Adrenal gland (tissue), 12 donors: ENCODE results near the gene IFITM1. TPM values are rescaled to one million over a fixed set of nuclear protein-coding genes. Genes with fewer than 3 reads are reported as not detected.
"Not testable (repeated sequence)": the region's sequence is repeated elsewhere in the genome, so short reads cannot be mapped to it uniquely, and the experiment has no call there.

Experiments used
- DNase-seq, 7 donors: peaks; one replicate each; pipeline ENCODE4 v3.0.0-alpha.2; 2019 to 2020
- H3K27ac ChIP-seq, 5 donors: fragments of 200-600 bp; sonication (generic) in 4 of 5; 1 replicate in 3 of 5; 2 replicates in 2 of 5; pipeline versions ENCODE4 v1.5.1 to v1.8.0; 2016 to 2020; ENCODE audit warnings: mild to moderate bottlenecking in 1 of 5
- H3K27me3 ChIP-seq: fragments of 200-600 bp; 2 replicates; pipeline ENCODE4 v1.8.0; 2021
- H3K36me3 ChIP-seq, 2 donors: fragments of 200-600 bp; replicated peaks in 1 of 2; 1 replicate in 1 of 2; 2 replicates in 1 of 2; pipeline versions ENCODE4 v1.5.1 to v1.8.0; 2018 to 2022
- H3K4me1 ChIP-seq, 2 donors: fragments of 200-600 bp; replicated peaks in 1 of 2; 1 replicate in 1 of 2; 2 replicates in 1 of 2; pipeline versions ENCODE4 v1.5.1 to v1.8.0; 2018 to 2021
- H3K4me3 ChIP-seq, 4 donors: fragments of 200-600 bp; sonication (generic) in 3 of 4; one replicate each; pipeline ENCODE4 v1.5.1; 2016 to 2018
- H3K9me3 ChIP-seq, 3 donors: fragments of 200-600 bp; sonication (generic) in 1 of 3; replicated peaks in 1 of 3; 1 replicate in 2 of 3; 2 replicates in 1 of 3; pipeline versions ENCODE4 v1.5.1 to v1.8.0; 2016 to 2021
- POLR2A ChIP-seq, 2 donors: fragments of 450-650 bp; IDR thresholded peaks; one replicate each; pipeline ENCODE4 v1.6.1; 2017; ENCODE audit warnings: antibody characterized with exemption in 2 of 2, mild to moderate bottlenecking in 2 of 2, moderate library complexity in 1 of 2
- WGBS, 4 donors: extraction: QIAGEN DNeasy Blood & Tissue Kit in 2 of 4; methylation state at CpG; one replicate each; pipeline versions ENCODE4 v1.1.5 to v1.1.7; 2013 to 2017; 5-methylcytosine and 5-hydroxymethylcytosine counted together
- intact Hi-C, 2 donors: fragments of 100-400 bp; cut with DNase I; formaldehyde crosslinking; loops; one replicate each; pipeline versions ENCODE4 v1.14.1 to v1.15.0; 2022 to 2023
- polyA plus RNA-seq, 3 donors: library from polyadenylated mRNA; stranded (reverse); fragments of 200-250 nt in 2 of 3; fragments of 350-450 nt in 1 of 3; fragmentation: Illumina TruSeq in 1 of 3; extraction: RNeasy Lipid Tissue Mini Kit (QIAGEN cat#74804) in 1 of 3; gene quantifications; one replicate each; pipeline ENCODE4 v1.2.3, GENCODE V29; 2013 to 2014
- total RNA-seq, 9 donors: library from RNA; depleted of rRNA in 4 of 9; stranded (reverse); fragments of >200 nt in 4 of 9; fragments of 120-200 nt in 1 of 9; fragmentation: NEBNext Ultra II Directional in 1 of 9; extraction: Animal tissue kit (Norgen Biotek cat#: 25700) in 1 of 9; gene quantifications; one replicate each; pipeline versions ENCODE4 v1.1.0 to v1.2.4, GENCODE V29; 2013 to 2023
- TF ChIP-seq, protein P1 (sequence below), 6 experiments: fragments of 450-650 bp in 4 of 6; fragments of 200-600 bp in 2 of 6; sonication (generic) in 1 of 6; IDR thresholded peaks; 1 replicate in 5 of 6; 2 replicates in 1 of 6; pipeline versions ENCODE4 v1.5.1 to v1.8.0; 2016 to 2021; ENCODE audit warnings: antibody characterized with exemption in 6 of 6, mild to moderate bottlenecking in 2 of 6, moderate library complexity in 1 of 6
- donor health status: healthy with polysubstance abuse.
- donor health status: Bipolar disorder and iron deficiency.
- donor health status: DM: yes; HTN: yes; CAD: no.
- donor health status: DM: no; HTN: no; CAD: no.
- donor health status: DM: no; HTN: no; CAD: no.
- donor health status: DM: yes; HTN: yes; CAD: no.

IFITM1 gene
- total and polyA plus RNA-seq, 12 donors: 12.1 to 360 (median 85.3) TPM

- no peak for DNase-seq
- intact Hi-C loops: no loop called here
- no peaks in the 10 kb centered on the region for H3K36me3 ChIP-seq
- no peaks in the 10 kb centered on the region for H3K27me3 ChIP-seq
- no peaks in the 10 kb centered on the region for H3K9me3 ChIP-seq
- TF ChIP-seq, protein P1, sequence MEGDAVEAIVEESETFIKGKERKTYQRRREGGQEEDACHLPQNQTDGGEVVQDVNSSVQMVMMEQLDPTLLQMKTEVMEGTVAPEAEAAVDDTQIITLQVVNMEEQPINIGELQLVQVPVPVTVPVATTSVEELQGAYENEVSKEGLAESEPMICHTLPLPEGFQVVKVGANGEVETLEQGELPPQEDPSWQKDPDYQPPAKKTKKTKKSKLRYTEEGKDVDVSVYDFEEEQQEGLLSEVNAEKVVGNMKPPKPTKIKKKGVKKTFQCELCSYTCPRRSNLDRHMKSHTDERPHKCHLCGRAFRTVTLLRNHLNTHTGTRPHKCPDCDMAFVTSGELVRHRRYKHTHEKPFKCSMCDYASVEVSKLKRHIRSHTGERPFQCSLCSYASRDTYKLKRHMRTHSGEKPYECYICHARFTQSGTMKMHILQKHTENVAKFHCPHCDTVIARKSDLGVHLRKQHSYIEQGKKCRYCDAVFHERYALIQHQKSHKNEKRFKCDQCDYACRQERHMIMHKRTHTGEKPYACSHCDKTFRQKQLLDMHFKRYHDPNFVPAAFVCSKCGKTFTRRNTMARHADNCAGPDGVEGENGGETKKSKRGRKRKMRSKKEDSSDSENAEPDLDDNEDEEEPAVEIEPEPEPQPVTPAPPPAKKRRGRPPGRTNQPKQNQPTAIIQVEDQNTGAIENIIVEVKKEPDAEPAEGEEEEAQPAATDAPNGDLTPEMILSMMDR (IDR thresholded peaks at IDR 0.05): no peak
- no peak for TF ChIP-seq POLR2A (IDR thresholded peaks at IDR 0.05)
- no peak overlapping the region for H3K4me3 ChIP-seq
- no peak overlapping the region for H3K27ac ChIP-seq
- H3K4me1 ChIP-seq: peaks cover 14 to 26% of the 10 kb centered on the region in 2 donors
- 92 to 96% (median 95%) methylated on average over 10 to 13 of the region's 13 CpGs for WGBS, 4 donors
These were observed 14.2 kb downstream of the IFITM1 start for GRCh38 chr11:328012-328411.

- intact Hi-C loops, H3K36me3 ChIP-seq, H3K9me3 ChIP-seq, DNase-seq, H3K27ac ChIP-seq, H3K4me3 ChIP-seq, H3K27me3 ChIP-seq: not testable (repeated sequence)
- WGBS, 4 donors: 87 to 92% (median 89%) methylated on average over 15 of the region's 15 CpGs
- H3K4me1 ChIP-seq: peaks cover 14 to 26% of the 10 kb centered on the region in 2 donors
These were observed 14.8 kb downstream of the IFITM1 start for GRCh38 chr11:328516-329100.

- TF ChIP-seq POLR2A (IDR thresholded peaks at IDR 0.05): no peak
- TF ChIP-seq, protein P1 (IDR thresholded peaks at IDR 0.05): no peak
- H3K27me3 ChIP-seq: no peaks in the 10 kb centered on the region
- DNase-seq: no peak
- H3K9me3 ChIP-seq: no peaks in the 10 kb centered on the region
- WGBS, 4 donors: 81 to 94% (median 85%) methylated on average over 1 to 2 of the region's 2 CpGs
- H3K27ac ChIP-seq: no peak overlapping the region
- H3K4me3 ChIP-seq: no peak overlapping the region
- intact Hi-C loops: no loop called here
- peaks cover 14 to 26% of the 10 kb centered on the region in 2 donors for H3K4me1 ChIP-seq
- H3K36me3 ChIP-seq: no peaks in the 10 kb centered on the region
These were observed 16.0 kb downstream of the IFITM1 start for GRCh38 chr11:329886-330253.

- intact Hi-C loops: no loop called here
- DNase-seq: no peak
- H3K9me3 ChIP-seq: no peaks in the 10 kb centered on the region
- TF ChIP-seq POLR2A (IDR thresholded peaks at IDR 0.05): no peak
- TF ChIP-seq, protein P1 (IDR thresholded peaks at IDR 0.05): no peak
- no peak overlapping the region for H3K4me3 ChIP-seq
- H3K27ac ChIP-seq: no peak overlapping the region
- H3K36me3 ChIP-seq: no peaks in the 10 kb centered on the region
- H3K4me1 ChIP-seq: peaks cover 14 to 26% of the 10 kb centered on the region in 2 donors
- H3K27me3 ChIP-seq: no peaks in the 10 kb centered on the region
- 74 to 77% (median 75%) methylated on average over 11 to 14 of the region's 14 CpGs for WGBS, 4 donors
These were observed 16.5 kb downstream of the IFITM1 start for GRCh38 chr11:330307-330693.

DNA sequence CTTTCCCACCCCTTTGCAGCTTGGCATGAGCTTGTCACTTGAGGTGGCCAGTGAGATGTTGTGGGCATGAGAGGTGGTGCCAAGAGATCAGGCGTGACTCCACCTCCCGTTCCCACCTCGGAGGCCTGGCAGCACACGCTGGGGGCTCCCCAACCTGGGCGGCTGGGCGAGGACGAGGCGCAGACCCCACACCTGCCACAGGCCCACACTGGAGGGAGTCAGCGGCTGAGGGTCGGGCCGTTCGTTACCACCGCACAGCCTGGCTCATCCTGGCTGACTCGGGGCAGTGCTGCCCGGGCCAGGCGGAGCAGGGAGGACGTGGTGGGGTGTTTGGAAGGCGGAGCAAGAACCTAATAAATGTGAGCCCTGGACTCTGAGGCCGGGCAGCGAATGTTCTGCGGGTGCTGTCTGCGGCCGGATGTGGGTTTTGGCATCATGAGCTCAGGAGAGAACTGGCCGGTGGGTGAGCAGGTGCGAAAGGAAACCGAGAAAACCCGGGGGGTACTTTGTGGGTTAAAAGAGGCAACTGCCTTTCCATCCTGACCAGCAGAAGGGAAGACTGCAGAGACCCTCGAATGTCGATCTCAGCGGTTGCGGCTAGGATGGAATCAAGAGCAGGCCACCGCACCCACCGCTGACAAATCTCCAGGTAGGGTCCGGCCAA, 17.0 kb downstream of the IFITM1 start:
- Histone ChIP-seq H3K4me1 (peaks cover 14 to 22% of the 10 kb centered on the region in 2 donors), H3K4me3 (no peak overlapping the region), H3K36me3 (no peaks in the 10 kb centered on the region), H3K27me3 (no peaks in the 10 kb centered on the region), H3K9me3 (no peaks in the 10 kb centered on the region), H3K27ac (no peak overlapping the region)
- no peak for DNase-seq
- 79 to 85% (median 83%) methylated on average over 26 to 34 of the region's 34 CpGs for WGBS, 4 donors
- TF ChIP-seq POLR2A (IDR thresholded peaks at IDR 0.05): no peak
- TF ChIP-seq, protein P1 (IDR thresholded peaks at IDR 0.05): no peak
- intact Hi-C loops: no loop called here
